HCT116 (cell line): ENCODE data around the gene DEGS1.

Source experiments
- ATF3 ChIP-seq: IDR thresholded peaks from 2 replicates; pipeline ENCODE4 v1.6.1; 2012
- CEBPB ChIP-seq: IDR thresholded peaks from 2 replicates; pipeline ENCODE4 v1.6.1; 2012; ENCODE audit warnings: low read depth
- CTCF ChIP-seq, 3 experiments: fragments of 200-600 bp in 1 of 3; sonication (generic) in 1 of 3; IDR thresholded peaks in 2 of 3; conservative IDR thresholded peaks in 1 of 3; 2 replicates each; pipeline ENCODE4 v1.5.1; 2012 to 2017; ENCODE audit warnings: low read depth in 2 of 3, low read length in 2 of 3, antibody characterized with exemption in 1 of 3, borderline replicate concordance in 1 of 3, control low read depth in 1 of 3, mild to moderate bottlenecking in 1 of 3, mixed read lengths in 1 of 3, mixed run types in 1 of 3, moderate library complexity in 1 of 3; ENCODE audit not compliant: insufficient read depth in 1 of 3
- EZH2 ChIP-seq: fragments of 200-600 bp; sonication (generic); IDR thresholded peaks from 2 replicates; pipeline ENCODE4 v1.6.1; 2017; ENCODE audit warnings: antibody characterized with exemption, mixed run types
- EZH2phosphoT487 ChIP-seq: fragments of 200-600 bp; IDR thresholded peaks from 2 replicates; pipeline ENCODE4 v1.6.1; 2018; ENCODE audit warnings: antibody characterized with exemption, borderline replicate concordance
- FOSL1 ChIP-seq: IDR thresholded peaks from 2 replicates; pipeline ENCODE4 v1.6.1; 2012; ENCODE audit warnings: low read depth
- POLR2A ChIP-seq: IDR thresholded peaks from 2 replicates; pipeline ENCODE4 v1.7.0; 2011; ENCODE audit warnings: borderline replicate concordance; ENCODE audit not compliant: insufficient read depth, insufficient read length; ENCODE audit errors: extremely low read depth
- POLR2AphosphoS5 ChIP-seq: IDR thresholded peaks from 2 replicates; pipeline ENCODE4 v1.6.1; 2011; ENCODE audit warnings: mild to moderate bottlenecking, low read depth, low read length, moderate library complexity
- RAD21 ChIP-seq: IDR thresholded peaks from 2 replicates; pipeline ENCODE4 v1.6.1; 2012; ENCODE audit warnings: low read depth, mild to moderate bottlenecking
- REST ChIP-seq: IDR thresholded peaks from 2 replicates; pipeline ENCODE4 v1.6.1; 2012; ENCODE audit warnings: low read depth
- SIN3A ChIP-seq: IDR thresholded peaks from 2 replicates; pipeline ENCODE4 v1.6.1; 2012; ENCODE audit warnings: low read depth
- YY1 ChIP-seq: IDR thresholded peaks from 2 replicates; pipeline ENCODE4 v1.6.1; 2011; ENCODE audit warnings: low read length, low read depth, moderate library complexity, mild to moderate bottlenecking; ENCODE audit not compliant: insufficient replicate concordance; ENCODE audit errors: extremely low read depth
- ZNF274 ChIP-seq: fragments of 200-500 bp; sonication (Bioruptor generic); IDR thresholded peaks from 2 replicates; pipeline ENCODE4 v1.6.1; 2014; ENCODE audit warnings: mild to moderate bottlenecking, low read depth, low read length, inconsistent platforms

GRCh38 chr1:224168859-224169380, 14.1 kb upstream of the DEGS1 start:
- no peak for TF ChIP-seq RAD21
- TF ChIP-seq YY1, result no peak
- TF ChIP-seq ZNF274, result no peak
- no peak for TF ChIP-seq CTCF (IDR thresholded peaks at IDR 0.05 in 2 of 3, conservative IDR thresholded peaks at IDR 0.05 in 1 of 3; ENCODE audit: borderline replicate concordance in 1 of 3, insufficient read depth in 1 of 3, low read depth in 2 of 3, low read length in 2 of 3)
- TF ChIP-seq POLR2AphosphoS5, result no peak
- TF ChIP-seq EZH2, result no peak
- TF ChIP-seq REST, result no peak
- no peak for TF ChIP-seq CEBPB
- TF ChIP-seq EZH2phosphoT487, result no peak
- no peak for TF ChIP-seq FOSL1
- TF ChIP-seq ATF3, result no peak
- TF ChIP-seq POLR2A, result no peak
- TF ChIP-seq SIN3A, result no peak
